HepG2 (cell line): ENCODE data around the gene RNF114. TPM values are rescaled to one million over a fixed set of nuclear protein-coding genes. Genes with fewer than 3 reads are reported as not detected.

Experiments used
- AGO2 ChIP-seq: fragments of 200-400 bp; formaldehyde crosslinking; optimal IDR thresholded peaks from 2 replicates; pipeline ENCODE3; 2017; ENCODE audit warnings: mild to moderate bottlenecking, low read depth, low read length, moderate library complexity
- BATF2 ChIP-seq: sonication (generic); formaldehyde crosslinking; IDR thresholded peaks from 2 replicates; pipeline ENCODE4 v1.8.0; 2022; ENCODE audit warnings: mild to moderate bottlenecking, missing genetic modification reagents, moderate library complexity
- DNMT1 ChIP-seq: sonication (generic); formaldehyde crosslinking; IDR thresholded peaks from 2 replicates; pipeline ENCODE4 v1.5.1; 2020; ENCODE audit warnings: mild to moderate bottlenecking, missing genetic modification reagents
- KIAA2018 ChIP-seq: sonication (generic); formaldehyde crosslinking; IDR thresholded peaks from 2 replicates; pipeline ENCODE4 v1.5.0; 2020; ENCODE audit warnings: mild to moderate bottlenecking, missing genetic modification reagents, borderline replicate concordance
- MIXL1 ChIP-seq: IDR thresholded peaks from 2 replicates; pipeline ENCODE4 v1.6.1; 2016
- MYC ChIP-seq: sonication (generic); formaldehyde crosslinking; IDR thresholded peaks from 2 replicates; pipeline ENCODE4 v1.9.0; 2021; ENCODE audit warnings: missing genetic modification reagents, borderline replicate concordance
- PAX8 ChIP-seq: sonication (generic); formaldehyde crosslinking; IDR thresholded peaks from 2 replicates; pipeline ENCODE4 v1.8.0; 2022; ENCODE audit warnings: mild to moderate bottlenecking, missing genetic modification reagents, borderline replicate concordance
- SP2 ChIP-seq: sonication (generic); formaldehyde crosslinking; IDR thresholded peaks from 2 replicates; pipeline ENCODE4 v1.5.1; 2020; ENCODE audit warnings: mild to moderate bottlenecking, missing genetic modification reagents
- THAP7 ChIP-seq: sonication (generic); formaldehyde crosslinking; IDR thresholded peaks from 2 replicates; pipeline ENCODE4 v1.8.1; 2023; ENCODE audit warnings: mild to moderate bottlenecking, missing genetic modification reagents
- XRCC5 ChIP-seq: fragments of 200-400 bp; formaldehyde crosslinking; optimal IDR thresholded peaks from 2 replicates; pipeline ENCODE3; 2017; ENCODE audit warnings: mild to moderate bottlenecking, low read length
- ZNF343 ChIP-seq: sonication (generic); formaldehyde crosslinking; IDR thresholded peaks from 2 replicates; pipeline ENCODE4 v1.4.0; 2020; ENCODE audit warnings: mild to moderate bottlenecking, missing genetic modification reagents
- ZNF512B ChIP-seq: sonication (generic); formaldehyde crosslinking; IDR thresholded peaks from 2 replicates; pipeline ENCODE4 v1.5.1; 2020; ENCODE audit warnings: missing genetic modification reagents, mild to moderate bottlenecking, borderline replicate concordance
- ZNF652 ChIP-seq: IDR thresholded peaks from 2 replicates; pipeline ENCODE4 v1.6.1; 2016; ENCODE audit warnings: low read depth, borderline replicate concordance
- ZNF720 ChIP-seq: sonication (generic); formaldehyde crosslinking; IDR thresholded peaks from 2 replicates; pipeline ENCODE4 v1.4.0; 2020; ENCODE audit warnings: missing genetic modification reagents
- ZNF761 ChIP-seq: sonication (generic); formaldehyde crosslinking; conservative IDR thresholded peaks from 2 replicates; pipeline ENCODE4 v1.4.0; 2020; ENCODE audit warnings: mild to moderate bottlenecking, missing genetic modification reagents
- ZNF780A ChIP-seq: sonication (generic); formaldehyde crosslinking; IDR thresholded peaks from 2 replicates; pipeline ENCODE4 v1.8.0; 2022; ENCODE audit warnings: mild to moderate bottlenecking, missing genetic modification reagents, moderate library complexity
- polyA plus RNA-seq, 8 experiments: library from polyadenylated mRNA; depleted of rRNA in 3 of 8; stranded (reverse) in 7 of 8; unstranded in 1 of 8; fragments of >200 nt; fragmentation: Illumina TruSeq in 4 of 8; extraction: Trizol in 4 of 8; gene quantifications; 2 replicates each; pipeline versions ENCODE4 v1.2.1 to v1.2.3, GENCODE V29; 2011 to 2016; ENCODE audit warnings: low read depth in 4 of 8, missing spikeins in 1 of 8, mixed read lengths in 1 of 8; ENCODE audit not compliant: insufficient read depth in 1 of 8
- total RNA-seq, 5 experiments: library from RNA; depleted of rRNA; stranded (reverse); fragments of >200 nt; fragmentation: Illumina TruSeq; extraction: Trizol; gene quantifications; 2 replicates each; pipeline ENCODE4 v1.2.3, GENCODE V29; 2016; ENCODE audit warnings: low read depth in 1 of 5

Gene RNF114
- total and polyA plus RNA-seq, 2 of the 13 experiments (the other 11 are each of a cell fraction or from before 2014, with no cell fraction given) = 119 to 126 TPM

GRCh38 chr20:49979030-49979832 lies 43.0 kb downstream of the RNF114 start (continued):
- TF ChIP-seq KIAA2018 (CRISPR knock-in tag) (no peak), ZNF720 (0 out of 2 replicates have a peak, but pooled peaks have one; percentile 58), THAP7 (CRISPR knock-in tag) (peak; percentile 74; the same call in 1 of the 2 replicates), ZNF780A (CRISPR knock-in tag) (no peak; the same call in 1 of the 2 replicates), ZNF512B (CRISPR knock-in tag) (peak; percentile 97; the same call in 1 of the 2 replicates), AGO2 (no peak), PAX8 (no peak), ZNF761 (CRISPR knock-in tag) (0 out of 2 replicates have a peak, but pooled peaks have one; percentile 65), MIXL1 (peak; percentile 80; the same call in 1 of the 2 replicates), SP2 (CRISPR knock-in tag) (0 out of 2 replicates have a peak, but pooled peaks have one; percentile 12), XRCC5 (peak; percentile 84), DNMT1 (no peak), MYC (CRISPR knock-in tag) (peak; percentile 99), ZNF652 (CRISPR knock-in tag) (no peak), BATF2 (CRISPR knock-in tag) (peak; percentile 66; the same call in 1 of the 2 replicates), ZNF343 (CRISPR knock-in tag) (no peak)
